Mesendoderm (in vitro differentiated cells): ENCODE data around the gene CERS5.
"Not testable (repeated sequence)": the region's sequence is repeated elsewhere in the genome, so short reads cannot be mapped to it uniquely, and the experiment has no call there.

Source experiments
- DNase-seq: peaks from one replicate; pipeline ENCODE4 v3.0.0; 2013
- H2AK5ac ChIP-seq: 2 replicates; pipeline ENCODE4 v1.6.1; 2013; ENCODE audit warnings: low read length, inconsistent platforms
- H2BK120ac ChIP-seq: 2 replicates; pipeline ENCODE4 v1.6.1; 2013; ENCODE audit warnings: low read depth, mild to moderate bottlenecking, low read length, moderate library complexity, mixed read lengths
- H2BK15ac ChIP-seq: replicated peaks from 2 replicates; pipeline ENCODE4 v1.6.1; 2013; ENCODE audit warnings: low read depth, mild to moderate bottlenecking, moderate library complexity
- H2BK5ac ChIP-seq: 2 replicates; pipeline ENCODE4 v1.6.1; 2013; ENCODE audit warnings: low read length, inconsistent platforms
- H3K18ac ChIP-seq: 2 replicates; pipeline ENCODE4 v1.6.1; 2013; ENCODE audit warnings: mild to moderate bottlenecking, low read length, mixed read lengths
- H3K23ac ChIP-seq: one replicate; pipeline ENCODE4 v1.6.1; 2013; ENCODE audit warnings: low read length
- H3K27ac ChIP-seq: 2 replicates; pipeline ENCODE4 v1.5.1; 2013; ENCODE audit warnings: low read depth, mild to moderate bottlenecking, inconsistent platforms, low read length, moderate library complexity
- H3K27me3 ChIP-seq: 2 replicates; pipeline ENCODE4 v1.6.1; 2013; ENCODE audit warnings: low read length, control low read depth, mild to moderate bottlenecking, inconsistent platforms; ENCODE audit not compliant: insufficient read depth, poor library complexity
- H3K36me3 ChIP-seq: 2 replicates; pipeline ENCODE4 v1.6.1; 2013; ENCODE audit warnings: low read length, inconsistent platforms; ENCODE audit not compliant: control insufficient read depth, insufficient read depth
- H3K4ac ChIP-seq: one replicate; pipeline ENCODE4 v1.6.1; 2013; ENCODE audit warnings: low read depth, mild to moderate bottlenecking, low read length, moderate library complexity
- H3K4me1 ChIP-seq: 2 replicates; pipeline ENCODE4 v1.6.1; 2013; ENCODE audit warnings: low read depth, low read length, inconsistent platforms; ENCODE audit not compliant: control insufficient read depth
- H3K4me2 ChIP-seq: 2 replicates; pipeline ENCODE4 v1.6.1; 2013; ENCODE audit warnings: low read length
- H3K4me3 ChIP-seq: 2 replicates; pipeline ENCODE4 v1.5.1; 2013; ENCODE audit warnings: mild to moderate bottlenecking, low read length
- H3K56ac ChIP-seq: one replicate; pipeline ENCODE4 v1.6.1; 2013; ENCODE audit warnings: low read length
- H3K79me1 ChIP-seq: 2 replicates; pipeline ENCODE4 v1.6.1; 2013; ENCODE audit warnings: low read length, inconsistent platforms
- H3K79me2 ChIP-seq: 2 replicates; pipeline ENCODE4 v1.6.1; 2013; ENCODE audit warnings: mild to moderate bottlenecking, low read length; ENCODE audit not compliant: control insufficient read depth, insufficient read depth
- H3K9ac ChIP-seq: 2 replicates; pipeline ENCODE4 v1.6.1; 2013; ENCODE audit warnings: low read length, inconsistent platforms
- H4K5ac ChIP-seq: one replicate; pipeline ENCODE4 v1.6.1; 2013; ENCODE audit warnings: low read length
- H4K8ac ChIP-seq: one replicate; pipeline ENCODE4 v1.6.1; 2013; ENCODE audit warnings: low read depth, mild to moderate bottlenecking, control low read depth, low read length, moderate library complexity
- WGBS: extraction: QIAGEN DNeasy Blood & Tissue Kit; methylation state at CpG from one replicate; pipeline ENCODE4 v1.1.7; 2013; ENCODE audit warnings: low lambda C conversion rate, missing lambda C conversion rate; ENCODE audit not compliant: insufficient coverage; ENCODE audit errors: extremely low coverage; 5-methylcytosine and 5-hydroxymethylcytosine counted together

Gene CERS5

DNA sequence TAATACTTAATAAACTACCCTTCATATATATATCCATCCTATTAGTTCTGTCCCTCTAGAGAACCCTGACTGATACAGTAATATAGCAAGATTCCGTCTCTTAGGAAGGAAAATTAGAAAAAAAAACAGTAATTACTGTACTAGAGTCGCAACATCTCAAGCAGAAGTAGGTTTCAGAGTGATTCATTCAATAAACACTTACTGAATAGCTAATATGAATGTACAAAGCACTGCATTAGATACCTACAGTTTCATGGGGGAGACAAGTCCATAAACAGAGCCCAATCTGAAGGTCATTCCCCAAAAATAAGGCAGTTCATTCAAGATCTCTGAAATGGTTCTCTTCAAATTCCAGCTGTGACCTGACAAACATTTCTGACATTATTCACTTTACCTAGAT, 9.9 kb downstream of the CERS5 start:
- Histone ChIP-seq H3K4me3 (no peak overlapping the region), H3K9ac (no peak overlapping the region), H3K27me3 (no peaks in the 10 kb centered on the region), H3K4me1 (no peaks in the 10 kb centered on the region), H4K8ac (no peak overlapping the region), H3K4ac (no peak overlapping the region), H2BK15ac (no peak overlapping the region), H3K18ac (no peak overlapping the region), H3K27ac (no peak overlapping the region), H3K23ac (no peak overlapping the region), H2AK5ac (no peak overlapping the region), H3K79me2 (peaks cover 9% of the 10 kb centered on the region), H3K56ac (no peak overlapping the region), H3K36me3 (no peaks in the 10 kb centered on the region), H2BK120ac (no peak overlapping the region), H3K4me2 (no peak overlapping the region), H3K79me1 (peaks cover 2% of the 10 kb centered on the region), H2BK5ac (no peak overlapping the region), H4K5ac (no peak overlapping the region)
- no CpG with 5 or more reads among the region's 2 CpGs for WGBS
- no peak for DNase-seq

DNA sequence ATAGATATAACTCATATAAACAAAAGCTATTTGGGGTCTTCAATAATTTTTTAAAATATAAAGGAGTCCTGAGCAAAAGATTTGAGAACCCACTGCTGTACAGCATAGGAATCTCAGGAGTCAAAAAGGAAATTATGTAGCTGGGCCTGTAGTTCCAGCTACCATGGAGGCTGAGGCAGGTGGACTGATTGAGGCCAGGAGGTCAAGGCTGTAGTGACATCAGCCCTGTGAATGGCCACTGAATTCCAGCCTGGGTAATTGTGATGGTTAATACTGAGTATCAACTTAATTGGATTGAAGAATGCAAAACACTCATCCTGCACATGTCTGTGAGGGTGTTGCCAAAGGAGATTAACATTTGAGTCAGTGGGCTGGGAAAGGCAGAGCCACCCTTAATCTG, 10.5 kb downstream of the CERS5 start:
- H3K18ac ChIP-seq: no peak overlapping the region
- no peak overlapping the region for H3K27ac ChIP-seq
- H3K9ac ChIP-seq: no peak overlapping the region
- no peak overlapping the region for H2BK5ac ChIP-seq
- H3K4me3 ChIP-seq: no peak overlapping the region
- H2BK120ac ChIP-seq: no peak overlapping the region
- H3K27me3 ChIP-seq: no peaks in the 10 kb centered on the region
- no peak overlapping the region for H3K23ac ChIP-seq
- no peaks in the 10 kb centered on the region for H3K36me3 ChIP-seq
- no peaks in the 10 kb centered on the region for H3K4me1 ChIP-seq
- H3K79me1 ChIP-seq: peaks cover 3% of the 10 kb centered on the region
- no peak overlapping the region for H3K56ac ChIP-seq
- H2BK15ac ChIP-seq: no peak overlapping the region
- peaks cover 7% of the 10 kb centered on the region for H3K79me2 ChIP-seq
- no peak overlapping the region for H4K8ac ChIP-seq
- no peak overlapping the region for H3K4me2 ChIP-seq
- H2AK5ac ChIP-seq: no peak overlapping the region
- no peak for DNase-seq
- no peak overlapping the region for H4K5ac ChIP-seq
- no peak overlapping the region for H3K4ac ChIP-seq

DNA sequence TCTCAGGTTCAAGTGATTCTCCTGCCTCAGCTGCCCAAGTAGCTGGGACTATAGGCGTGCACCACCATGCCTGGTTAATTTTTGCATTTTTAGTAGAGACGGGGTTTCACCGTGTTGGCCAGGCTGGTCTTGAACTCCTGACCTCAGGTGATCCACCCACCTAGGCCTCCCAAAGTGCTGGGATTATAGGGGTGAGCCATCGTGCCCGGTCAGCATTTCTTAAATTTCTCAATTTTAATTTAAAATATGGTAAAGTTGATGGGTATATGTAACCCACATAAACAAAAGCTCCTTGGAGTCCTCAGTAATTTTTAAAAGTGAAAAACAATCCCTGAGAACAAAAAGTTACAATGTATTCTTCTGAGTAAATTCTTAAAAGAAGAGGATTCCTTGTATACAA, 12.2 kb downstream of the CERS5 start:
- H3K27ac ChIP-seq, H3K23ac ChIP-seq, H3K4ac ChIP-seq, H2BK5ac ChIP-seq, H3K27me3 ChIP-seq, H3K4me2 ChIP-seq, H4K5ac ChIP-seq, H3K79me2 ChIP-seq, H3K9ac ChIP-seq, DNase-seq, H4K8ac ChIP-seq, H2BK120ac ChIP-seq, H3K18ac ChIP-seq, H3K4me3 ChIP-seq, H2AK5ac ChIP-seq, H3K4me1 ChIP-seq, H3K56ac ChIP-seq, H2BK15ac ChIP-seq, H3K36me3 ChIP-seq, H3K79me1 ChIP-seq: not testable (repeated sequence)
- WGBS: no CpG with 5 or more reads among the region's 5 CpGs

DNA sequence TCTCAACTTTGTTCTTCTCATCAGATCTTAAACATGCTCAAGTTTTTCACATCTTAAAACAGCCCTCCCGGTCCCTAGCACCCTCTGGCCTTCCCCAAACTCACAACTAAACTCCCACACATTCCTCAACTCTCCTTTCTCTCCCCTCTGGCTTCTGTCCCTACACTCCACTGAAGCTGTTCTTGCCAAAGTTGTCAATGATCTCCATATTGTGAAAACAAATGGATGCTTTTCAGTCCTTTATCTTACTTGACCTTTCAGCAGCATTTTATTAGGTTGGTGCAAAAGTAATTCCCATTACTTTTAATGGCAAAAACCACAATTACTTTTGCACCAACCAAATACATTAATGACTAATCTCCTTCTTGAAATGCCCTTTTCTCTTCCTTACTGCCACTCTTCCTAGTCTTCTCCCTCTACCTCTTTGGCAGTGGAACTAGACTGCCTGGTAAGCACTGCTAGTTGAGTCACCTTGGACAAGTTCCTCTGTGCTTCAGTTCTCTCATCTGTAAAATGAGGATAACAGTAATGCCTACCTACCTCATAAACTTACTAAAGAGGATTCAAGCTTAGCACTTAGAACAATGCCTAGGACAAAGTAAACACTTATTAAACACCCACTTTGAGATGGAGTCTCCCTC, 16.0 kb downstream of the CERS5 start:
- H4K5ac ChIP-seq: no peak overlapping the region
- no peak overlapping the region for H2BK15ac ChIP-seq
- no peak overlapping the region for H2BK120ac ChIP-seq
- H3K4ac ChIP-seq: no peak overlapping the region
- no peak overlapping the region for H3K4me3 ChIP-seq
- H3K9ac ChIP-seq: no peak overlapping the region
- no peak overlapping the region for H3K4me2 ChIP-seq
- H3K4me1 ChIP-seq: no peaks in the 10 kb centered on the region
- no peak overlapping the region for H2BK5ac ChIP-seq
- 100% methylated on average over 1 of the region's 1 CpG for WGBS
- no peak overlapping the region for H3K23ac ChIP-seq
- H3K36me3 ChIP-seq: no peaks in the 10 kb centered on the region
- H2AK5ac ChIP-seq: no peak overlapping the region
- no peak overlapping the region for H3K18ac ChIP-seq
- DNase-seq: no peak
- no peak overlapping the region for H3K56ac ChIP-seq
- H3K27ac ChIP-seq: no peak overlapping the region
- peaks cover 2% of the 10 kb centered on the region for H3K79me2 ChIP-seq
- H4K8ac ChIP-seq: no peak overlapping the region
- H3K27me3 ChIP-seq: no peaks in the 10 kb centered on the region
- H3K79me1 ChIP-seq: peaks cover 3% of the 10 kb centered on the region

DNA sequence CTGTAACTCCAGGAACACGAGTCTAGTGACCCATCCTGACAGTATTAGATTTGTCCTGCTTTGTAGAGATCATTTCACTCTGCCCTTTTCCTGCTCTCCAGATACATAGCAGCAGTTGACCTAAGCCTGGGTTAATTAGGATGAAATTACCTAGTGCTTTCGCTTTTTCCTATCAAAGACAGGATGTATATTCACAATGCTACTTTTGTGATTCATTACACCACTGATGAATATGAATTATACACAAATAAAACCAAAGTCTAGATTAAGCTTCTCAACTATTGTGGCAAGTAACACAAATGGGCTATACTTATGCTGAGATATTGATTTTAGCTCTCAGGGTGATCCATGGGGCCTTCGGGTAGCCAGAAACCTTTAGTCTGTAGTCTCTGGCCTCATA, 17.9 kb downstream of the CERS5 start:
- H2AK5ac ChIP-seq: no peak overlapping the region
- H3K36me3 ChIP-seq: no peaks in the 10 kb centered on the region
- no peaks in the 10 kb centered on the region for H3K4me1 ChIP-seq
- H4K5ac ChIP-seq: no peak overlapping the region
- H4K8ac ChIP-seq: no peak overlapping the region
- H3K23ac ChIP-seq: no peak overlapping the region
- no peaks in the 10 kb centered on the region for H3K27me3 ChIP-seq
- H3K9ac ChIP-seq: no peak overlapping the region
- H3K27ac ChIP-seq: no peak overlapping the region
- no peak for DNase-seq
- H2BK120ac ChIP-seq: no peak overlapping the region
- H3K4ac ChIP-seq: no peak overlapping the region
- H3K4me2 ChIP-seq: no peak overlapping the region
- H3K79me2 ChIP-seq: peaks cover 2% of the 10 kb centered on the region
- WGBS: no CpG with 5 or more reads among the region's 3 CpGs
- H3K18ac ChIP-seq: no peak overlapping the region
- no peak overlapping the region for H2BK15ac ChIP-seq
- no peak overlapping the region for H2BK5ac ChIP-seq
- no peak overlapping the region for H3K4me3 ChIP-seq
- H3K56ac ChIP-seq: no peak overlapping the region
- H3K79me1 ChIP-seq: peaks cover 5% of the 10 kb centered on the region

DNA sequence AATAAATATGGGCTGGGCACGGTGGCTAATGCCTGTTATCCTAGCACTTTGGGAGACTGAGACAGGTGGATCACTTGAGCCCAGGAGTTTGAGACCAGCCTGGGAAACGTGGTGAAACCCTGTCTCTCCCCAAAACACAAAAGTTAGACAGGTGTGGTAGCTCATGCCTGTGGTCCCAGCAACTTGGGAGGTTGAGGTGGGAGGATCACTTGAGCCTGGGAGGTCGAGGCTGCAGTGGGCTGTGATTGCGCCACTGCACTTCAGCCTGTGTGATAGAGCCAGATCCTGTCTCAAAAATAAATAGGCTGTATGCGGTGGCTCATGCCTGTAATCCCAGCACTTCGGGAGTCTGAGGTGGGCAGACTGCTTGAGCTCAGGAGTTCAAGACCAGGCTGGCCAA, 19.2 kb downstream of the CERS5 start:
- not testable (repeated sequence) for H2BK120ac ChIP-seq, H2BK5ac ChIP-seq, H3K79me1 ChIP-seq, H3K23ac ChIP-seq, DNase-seq, H2AK5ac ChIP-seq, H3K27me3 ChIP-seq, H3K4me2 ChIP-seq, H3K79me2 ChIP-seq, H3K9ac ChIP-seq, H3K18ac ChIP-seq, H3K4me3 ChIP-seq, H4K5ac ChIP-seq, H2BK15ac ChIP-seq, H4K8ac ChIP-seq, H3K36me3 ChIP-seq, H3K4me1 ChIP-seq, H3K4ac ChIP-seq, H3K27ac ChIP-seq, H3K56ac ChIP-seq
- no CpG with 5 or more reads among the region's 6 CpGs for WGBS
